WTC11 (cell line): Measurements from ENCODE around the gene VCL. TPM values are rescaled to one million over a fixed set of nuclear protein-coding genes. Genes with fewer than 3 reads are reported as not detected.

Experiments
- ATAC-seq: fragments of 200-7000 bp; cut with Tn5 transposase; 2 replicates; pipeline ENCODE4 v1.10.0; 2021; ENCODE audit warnings: mild to moderate bottlenecking, moderate library complexity
- CTCF ChIA-PET: fragments of 300-600 bp; sonication (Branson Sonifier 250); formaldehyde crosslinking; loops from one replicate; lab custom pipeline; 2021; ENCODE audit warnings: antibody characterized with exemption; lab: Charles Lee
- POLR2A ChIA-PET: fragments of 350-600 bp; sonication (Branson Sonifier 250); formaldehyde crosslinking; loops from one replicate; lab custom pipeline; 2021; ENCODE audit warnings: antibody characterized with exemption; lab: Charles Lee
- DNase-seq: peaks from one replicate; pipeline ENCODE4 v3.0.0; 2021; ENCODE audit warnings: low spot score
- H3K27ac Mint-ChIP-seq: 2 replicates; pipeline ENCODE4 v1.8.0; 2021; ENCODE audit warnings: mixed read lengths
- H3K27me3 Mint-ChIP-seq: 2 replicates; pipeline ENCODE4 v1.8.0; 2021; ENCODE audit warnings: low read depth, mild to moderate bottlenecking, moderate library complexity, mixed read lengths
- H3K36me3 Mint-ChIP-seq: 2 replicates; pipeline ENCODE4 v1.8.0; 2021; ENCODE audit warnings: mixed read lengths
- H3K4me1 Mint-ChIP-seq: 2 replicates; pipeline ENCODE4 v1.8.0; 2022; ENCODE audit warnings: mixed read lengths
- H3K4me3 Mint-ChIP-seq: 2 replicates; pipeline ENCODE4 v1.8.0; 2021; ENCODE audit warnings: mild to moderate bottlenecking, moderate library complexity, mixed read lengths
- H3K9me3 Mint-ChIP-seq: 2 replicates; pipeline ENCODE4 v1.8.0; 2021; ENCODE audit warnings: mixed read lengths
- AFF4 ChIP-seq: sonication (generic); formaldehyde crosslinking; IDR thresholded peaks from 2 replicates; pipeline ENCODE4 v1.8.1; 2023; ENCODE audit warnings: mild to moderate bottlenecking, missing genetic modification reagents, borderline replicate concordance
- CREB1 ChIP-seq: sonication (generic); formaldehyde crosslinking; IDR thresholded peaks from 2 replicates; pipeline ENCODE4 v1.8.0; 2023; ENCODE audit warnings: mild to moderate bottlenecking, missing genetic modification reagents
- CREM ChIP-seq: sonication (generic); formaldehyde crosslinking; IDR thresholded peaks from 2 replicates; pipeline ENCODE4 v1.8.1; 2022; ENCODE audit warnings: mild to moderate bottlenecking, missing genetic modification reagents, moderate library complexity
- EMX1 ChIP-seq: fragments of 250-450 bp; sonication (Bioruptor Pico); IDR thresholded peaks from 2 replicates; pipeline ENCODE4 v1.8.0; 2021; ENCODE audit warnings: mild to moderate bottlenecking
- FOXP1 ChIP-seq: sonication (generic); formaldehyde crosslinking; IDR thresholded peaks from 2 replicates; pipeline ENCODE4 v1.8.0; 2022; ENCODE audit warnings: missing genetic modification reagents, mild to moderate bottlenecking, moderate library complexity, borderline replicate concordance
- HMGA2 ChIP-seq: fragments of 250-450 bp; sonication (Bioruptor Pico); IDR thresholded peaks from 2 replicates; pipeline ENCODE4 v1.4.0; 2021; ENCODE audit warnings: mild to moderate bottlenecking, moderate library complexity
- MXD4 ChIP-seq: fragments of 250-450 bp; sonication (Bioruptor Pico); IDR thresholded peaks from 2 replicates; pipeline ENCODE4 v1.8.0; 2021; ENCODE audit warnings: mild to moderate bottlenecking, moderate library complexity, borderline replicate concordance
- MYBL2 ChIP-seq: sonication (generic); formaldehyde crosslinking; IDR thresholded peaks from 2 replicates; pipeline ENCODE4 v1.8.1; 2023; ENCODE audit warnings: mild to moderate bottlenecking, moderate library complexity, missing genetic modification reagents
- NFE2L1 ChIP-seq: sonication (generic); formaldehyde crosslinking; IDR thresholded peaks from 2 replicates; pipeline ENCODE4 v1.8.1; 2023; ENCODE audit warnings: missing genetic modification reagents
- NR3C1 ChIP-seq: sonication (generic); formaldehyde crosslinking; conservative IDR thresholded peaks from 2 replicates; pipeline ENCODE4 v1.8.1; 2023; ENCODE audit warnings: low read depth, mild to moderate bottlenecking, missing genetic modification reagents
- SMAD3 ChIP-seq: sonication (generic); formaldehyde crosslinking; IDR thresholded peaks from 2 replicates; pipeline ENCODE4 v1.8.0; 2022; ENCODE audit warnings: missing genetic modification reagents, mild to moderate bottlenecking, borderline replicate concordance
- TEAD1 ChIP-seq: sonication (generic); formaldehyde crosslinking; IDR thresholded peaks from 2 replicates; pipeline ENCODE4 v1.8.0; 2022; ENCODE audit warnings: mild to moderate bottlenecking, missing genetic modification reagents
- ZNF121 ChIP-seq: sonication (generic); formaldehyde crosslinking; IDR thresholded peaks from 2 replicates; pipeline ENCODE4 v1.8.0; 2023; ENCODE audit warnings: missing genetic modification reagents
- ZNF219 ChIP-seq: sonication (generic); formaldehyde crosslinking; IDR thresholded peaks from 2 replicates; pipeline ENCODE4 v1.8.0; 2023; ENCODE audit warnings: missing genetic modification reagents, mild to moderate bottlenecking, borderline replicate concordance
- ZNF232 ChIP-seq: sonication (generic); formaldehyde crosslinking; IDR thresholded peaks from 2 replicates; pipeline ENCODE4 v1.8.0; 2022; ENCODE audit warnings: mild to moderate bottlenecking, missing genetic modification reagents
- ZNF396 ChIP-seq: fragments of 250-450 bp; sonication (Bioruptor Pico); IDR thresholded peaks from 2 replicates; pipeline ENCODE4 v1.8.0; 2021; ENCODE audit warnings: mild to moderate bottlenecking, moderate library complexity, borderline replicate concordance
- ZNF416 ChIP-seq: fragments of 250-450 bp; sonication (Bioruptor Pico); IDR thresholded peaks from 2 replicates; pipeline ENCODE4 v1.9.0; 2021; ENCODE audit warnings: mild to moderate bottlenecking, inconsistent platforms
- total RNA-seq: library from RNA; stranded (reverse); gene quantifications from 3 replicates; pipeline ENCODE4 v1.2.3, GENCODE V29; 2021
- TF ChIP-seq, protein P1 (sequence below): sonication (generic); formaldehyde crosslinking; IDR thresholded peaks from 2 replicates; pipeline ENCODE4 v1.8.1; 2022; ENCODE audit warnings: mild to moderate bottlenecking, moderate library complexity, missing genetic modification reagents
- TF ChIP-seq, protein P2 (sequence below): fragments of 250-450 bp; sonication (Bioruptor Pico); IDR thresholded peaks from 2 replicates; pipeline ENCODE4 v1.9.0; 2021; ENCODE audit warnings: moderate library complexity, mild to moderate bottlenecking, inconsistent platforms, borderline replicate concordance
- TF ChIP-seq, protein P3 (sequence below): fragments of 250-450 bp; sonication (Bioruptor Pico); conservative IDR thresholded peaks from 2 replicates; pipeline ENCODE4 v1.9.0; 2021; ENCODE audit warnings: mild to moderate bottlenecking

VCL gene
- total RNA-seq, 1 experiment from 2014 or later: 225 TPM

DNA sequence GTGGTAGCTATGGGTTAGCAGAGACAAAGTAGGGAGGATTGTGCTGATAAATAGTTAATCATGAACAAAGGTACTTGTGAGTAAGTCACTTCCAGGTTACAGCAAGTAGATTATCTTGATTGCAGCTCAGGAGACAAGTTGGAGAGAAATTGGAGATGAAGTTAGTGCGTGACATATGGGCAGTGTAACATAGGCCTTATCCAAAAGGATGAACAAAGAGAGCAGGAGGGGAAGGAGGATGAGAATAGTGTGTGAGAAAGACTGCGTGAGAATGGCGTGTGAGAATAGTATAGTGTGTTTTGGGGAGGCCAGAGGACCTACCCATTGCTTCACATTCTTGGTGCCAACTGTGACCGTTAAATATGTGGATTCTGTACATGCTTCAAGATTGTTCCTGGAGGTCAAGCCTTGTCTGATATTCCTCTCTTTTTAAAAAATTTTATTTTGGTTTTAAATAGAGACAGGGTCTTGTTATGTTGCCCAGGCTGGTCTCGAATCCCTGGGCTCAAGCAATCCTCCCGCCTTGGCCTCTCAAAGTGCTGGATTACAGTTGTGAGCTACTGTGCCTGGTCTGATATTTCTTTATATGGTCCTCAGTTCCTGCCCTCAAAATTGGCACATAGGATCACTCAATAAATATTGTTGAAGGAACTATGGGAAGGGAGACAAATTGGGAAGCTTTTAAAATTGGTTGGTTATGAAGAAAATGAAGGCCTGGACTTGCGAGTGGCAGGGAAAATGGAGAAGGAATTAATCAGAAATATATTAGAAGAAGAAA lies 3.2 kb downstream of the VCL start (continued):
- TF ChIP-seq AFF4 (CRISPR knock-in tag) (no peak), EMX1 (CRISPR knock-in tag) (peak; percentile 41; the same call in 1 of the 2 replicates), CREB1 (no peak)
- TF ChIP-seq, protein P1, sequence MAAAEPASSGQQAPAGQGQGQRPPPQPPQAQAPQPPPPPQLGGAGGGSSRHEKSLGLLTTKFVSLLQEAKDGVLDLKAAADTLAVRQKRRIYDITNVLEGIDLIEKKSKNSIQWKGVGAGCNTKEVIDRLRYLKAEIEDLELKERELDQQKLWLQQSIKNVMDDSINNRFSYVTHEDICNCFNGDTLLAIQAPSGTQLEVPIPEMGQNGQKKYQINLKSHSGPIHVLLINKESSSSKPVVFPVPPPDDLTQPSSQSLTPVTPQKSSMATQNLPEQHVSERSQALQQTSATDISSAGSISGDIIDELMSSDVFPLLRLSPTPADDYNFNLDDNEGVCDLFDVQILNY (CRISPR knock-in tag): no peak
- TF ChIP-seq, protein P2, sequence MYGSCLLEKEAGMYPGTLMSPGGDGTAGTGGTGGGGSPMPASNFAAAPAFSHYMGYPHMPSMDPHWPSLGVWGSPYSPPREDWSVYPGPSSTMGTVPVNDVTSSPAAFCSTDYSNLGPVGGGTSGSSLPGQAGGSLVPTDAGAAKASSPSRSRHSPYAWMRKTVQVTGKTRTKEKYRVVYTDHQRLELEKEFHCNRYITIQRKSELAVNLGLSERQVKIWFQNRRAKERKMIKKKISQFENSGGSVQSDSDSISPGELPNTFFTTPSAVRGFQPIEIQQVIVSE (CRISPR knock-in tag): no peak

- Mint-ChIP-seq H3K4me1 (peaks cover 55% of the 10 kb centered on the region), H3K9me3 (no peaks in the 10 kb centered on the region)
- CTCF ChIA-PET: interaction anchor here (0.6 to 0.8 kb wide), 2 partner anchors 20 to 50 kb away, joined by 3 read pairs; no protein-coding TSS in a partner anchor
Measured at GRCh38 chr10:74006269-74006668, 8.4 kb downstream of the VCL start.

GRCh38 chr10:74008212-74008731 lies 10.4 kb downstream of the VCL start:
- Mint-ChIP-seq H3K4me3 (no peak overlapping the region), H3K27ac (peak overlapping the region; percentile 25; the same call in 1 of the 2 replicates), H3K4me1 (peaks cover 57% of the 10 kb centered on the region), H3K9me3 (no peaks in the 10 kb centered on the region), H3K27me3 (no peaks in the 10 kb centered on the region), H3K36me3 (peaks cover 29% of the 10 kb centered on the region)
- DNase-seq (no peak), ATAC-seq (no peak)
- POLR2A ChIA-PET: interaction anchor here (0.6 to 2.5 kb wide), 4 partner anchors 24 to 102 kb away, joined by 3 to 6 read pairs (median 3); no protein-coding TSS in a partner anchor
- CTCF ChIA-PET: interaction anchor here (0.6 kb wide), 1 partner anchor 9 kb away, joined by 3 read pairs; no protein-coding TSS in a partner anchor
- no peak for TF ChIP-seq ZNF232 (CRISPR knock-in tag)
- TF ChIP-seq ZNF396 (CRISPR knock-in tag): no peak
- TF ChIP-seq MXD4 (CRISPR knock-in tag): no peak
- TF ChIP-seq NFE2L1 (CRISPR knock-in tag): no peak
- no peak for TF ChIP-seq TEAD1 (CRISPR knock-in tag)
- TF ChIP-seq ZNF416: no peak
- TF ChIP-seq CREM (CRISPR knock-in tag): no peak
- TF ChIP-seq SMAD3 (CRISPR knock-in tag): no peak
- TF ChIP-seq ZNF121 (CRISPR knock-in tag): no peak
- no peak for TF ChIP-seq HMGA2
- no peak for TF ChIP-seq FOXP1
- TF ChIP-seq MYBL2 (CRISPR knock-in tag): no peak
- TF ChIP-seq ZNF219 (CRISPR knock-in tag): no peak

More at GRCh38 chr10:74006269-74006668, 8.4 kb downstream of the VCL start:
- DNase-seq (no peak), ATAC-seq (no peak)
- Mint-ChIP-seq H3K36me3 (peaks cover 46% of the 10 kb centered on the region), H3K27ac (peak overlapping the region; percentile 7; the same call in 1 of the 2 replicates), H3K27me3 (no peaks in the 10 kb centered on the region), H3K4me3 (no peak overlapping the region)
- POLR2A ChIA-PET: interaction anchor here (0.8 to 1.2 kb wide), 6 partner anchors 9 to 44 kb away, joined by 3 to 6 read pairs (median 3); partner anchors contain the start of gene VCL
- no peak for TF ChIP-seq NR3C1 (CRISPR knock-in tag)
- TF ChIP-seq, protein P3, sequence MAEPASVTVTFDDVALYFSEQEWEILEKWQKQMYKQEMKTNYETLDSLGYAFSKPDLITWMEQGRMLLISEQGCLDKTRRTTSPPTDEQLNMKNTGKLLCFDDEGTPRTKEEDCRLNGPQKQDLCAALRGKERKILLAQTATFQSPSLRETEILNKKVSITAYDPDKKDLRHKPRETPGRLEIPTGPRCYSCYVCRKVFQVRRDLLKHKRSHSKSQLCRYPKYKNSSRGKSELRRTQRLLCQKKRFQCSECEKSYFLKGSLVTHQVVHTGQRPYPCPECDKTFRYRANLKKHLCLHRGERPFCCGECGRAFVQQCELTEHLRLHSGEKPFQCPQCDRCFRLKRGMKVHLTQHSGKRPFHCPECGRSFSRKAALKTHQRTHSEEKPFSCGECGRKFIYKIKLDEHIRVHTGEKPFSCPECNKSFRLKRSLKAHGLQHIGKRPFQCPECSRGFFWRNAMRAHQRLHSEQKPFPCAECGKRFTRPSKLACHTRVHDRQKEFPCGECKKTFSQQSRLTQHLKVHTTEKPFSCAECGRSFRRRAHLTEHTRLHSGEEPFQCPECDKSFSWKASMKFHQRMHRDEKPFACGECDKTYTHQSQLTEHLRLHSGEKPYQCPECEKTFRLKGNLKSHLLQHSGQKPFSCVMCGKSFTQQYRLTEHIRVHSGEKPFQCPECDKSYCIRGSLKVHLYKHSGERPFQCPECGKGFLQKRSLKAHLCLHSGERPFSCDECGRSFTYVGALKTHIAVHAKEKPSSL (CRISPR knock-in tag): 0 out of 2 replicates have a peak, but pooled peaks have one; percentile 34
